AG09319 (cell line): ENCODE results near the gene PKN3.

ENCODE experiments used
- DNase-seq: peaks from one replicate; pipeline ENCODE4 v3.0.0-alpha.2; 2010; ENCODE audit warnings: low read depth; ENCODE audit errors: extremely low read depth
- CTCF ChIP-seq: IDR thresholded peaks from 2 replicates; pipeline ENCODE4 v1.5.1; 2011; ENCODE audit warnings: low read depth, mild to moderate bottlenecking, inconsistent platforms, low read length, moderate library complexity

PKN3 gene

GRCh38 chr9:128705051-128705965 is 3.0 kb downstream of the PKN3 start:
- DNase-seq: no peak
- no peak for TF ChIP-seq CTCF

- no peak for TF ChIP-seq CTCF
- no peak for DNase-seq
Measured at GRCh38 chr9:128706045-128706444, 3.7 kb downstream of the PKN3 start.

GRCh38 chr9:128706671-128707381 is 4.5 kb downstream of the PKN3 start:
- no peak for DNase-seq
- TF ChIP-seq CTCF: no peak

- TF ChIP-seq CTCF: no peak
- DNase-seq: no peak
Measured at GRCh38 chr9:128707446-128707845, 5.1 kb downstream of the PKN3 start.

- no peak for TF ChIP-seq CTCF
- no peak for DNase-seq
Measured at GRCh38 chr9:128712451-128713410, 10.4 kb downstream of the PKN3 start.

GRCh38 chr9:128713411-128713780 is 11.1 kb downstream of the PKN3 start:
- no peak for TF ChIP-seq CTCF
- DNase-seq: no peak
